GM18868 (cell line): Measurements from ENCODE around the gene OR51B5.
"Not testable (repeated sequence)": the region's sequence is repeated elsewhere in the genome, so short reads cannot be mapped to it uniquely, and the experiment has no call there.

Source experiments
- ATAC-seq: cut with Tn5 transposase; IDR thresholded peaks from one replicate; pipeline ENCODE4 v1.9.1; 2021; ENCODE audit warnings: mild to moderate bottlenecking, moderate library complexity; ENCODE audit not compliant: unreplicated experiment

The OR51B5 gene

DNA sequence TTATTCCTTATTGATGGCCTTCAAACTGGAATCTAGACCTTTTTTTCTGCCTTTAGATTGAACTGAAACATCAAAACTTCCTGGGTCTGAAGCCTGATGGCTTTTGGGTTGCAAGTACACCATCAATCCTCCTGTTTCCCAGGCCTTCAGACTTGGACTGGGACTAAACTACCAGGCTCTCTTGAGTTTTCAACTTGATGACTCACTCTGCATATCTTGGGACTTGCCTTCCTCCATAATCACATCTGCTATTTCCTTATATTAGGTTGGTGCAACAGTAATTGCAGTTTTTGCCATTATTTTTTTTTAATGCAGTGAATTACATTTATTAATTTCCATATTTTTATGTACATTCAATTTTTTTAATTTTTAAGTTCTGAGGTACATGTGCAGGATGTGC is 7.0 kb downstream of the OR51B5 start:
- no peak for ATAC-seq

DNA sequence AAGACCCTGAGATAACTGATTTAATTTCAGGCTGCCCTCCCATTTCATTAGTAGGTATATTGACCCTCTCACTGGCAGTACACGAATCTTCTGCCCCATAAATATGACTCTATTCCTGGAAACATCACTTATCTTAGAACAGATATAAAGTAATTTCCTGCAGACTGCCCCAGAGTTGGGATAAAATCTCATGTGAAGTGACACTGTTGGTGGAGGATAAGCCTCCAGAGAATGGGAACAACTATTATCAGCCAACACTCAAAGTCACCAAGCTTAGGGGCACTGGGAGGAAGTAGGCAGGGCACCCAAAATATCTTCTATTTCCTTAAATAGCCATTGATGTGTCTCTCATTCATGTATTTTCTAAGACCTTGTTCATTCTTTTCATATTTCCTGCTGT is 8.2 kb downstream of the OR51B5 start:
- ATAC-seq: no peak

- no peak for ATAC-seq
Observed at GRCh38 chr11:5324197-5324596, 19.1 kb downstream of the OR51B5 start, which contains the start of gene OR51B2. Gene OR51B2 (minus strand): TSS chr11:5324297. CDS start chr11:5324297, 0 bp downstream.

DNA sequence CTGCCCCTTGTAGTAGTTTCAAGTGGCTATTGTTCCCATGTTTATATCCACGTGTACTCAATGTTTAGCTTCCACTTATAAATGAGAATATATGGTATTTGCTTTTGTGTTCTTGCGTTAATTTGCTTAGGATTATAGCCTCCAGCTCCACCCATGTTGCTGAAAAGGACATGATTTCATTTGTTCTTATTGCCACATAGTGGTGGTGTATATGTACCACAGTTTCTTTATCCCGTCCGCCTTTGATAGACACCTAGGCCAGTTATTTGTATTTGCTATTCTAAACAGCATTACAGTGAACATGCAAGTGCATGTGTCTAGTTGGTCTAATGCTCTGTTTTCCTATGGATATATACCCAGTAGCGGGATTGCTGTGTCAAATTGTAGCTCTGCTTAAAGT is 26.0 kb downstream of the OR51B5 start:
- ATAC-seq: no peak

- ATAC-seq: not testable (repeated sequence)
Observed at GRCh38 chr11:5313326-5314023, 29.8 kb downstream of the OR51B5 start.

DNA sequence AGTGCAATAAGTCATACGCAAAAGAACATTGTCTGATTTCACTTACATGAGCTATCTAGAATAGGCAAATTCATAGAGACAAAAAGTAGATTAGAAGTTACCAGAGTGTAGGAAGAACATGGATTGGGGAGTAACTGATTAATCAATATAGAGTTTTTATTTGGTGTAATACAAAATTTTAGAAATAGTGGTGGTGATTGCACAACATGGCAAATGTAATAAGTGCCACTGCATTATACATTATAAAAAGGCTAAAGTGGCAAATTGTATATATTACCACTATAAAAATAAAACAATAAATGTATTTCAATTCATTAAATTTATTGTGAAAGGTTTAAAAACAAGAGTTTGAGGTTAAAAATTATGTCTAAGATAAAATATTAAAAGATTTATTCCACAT is 32.9 kb downstream of the OR51B5 start:
- ATAC-seq: no peak

DNA sequence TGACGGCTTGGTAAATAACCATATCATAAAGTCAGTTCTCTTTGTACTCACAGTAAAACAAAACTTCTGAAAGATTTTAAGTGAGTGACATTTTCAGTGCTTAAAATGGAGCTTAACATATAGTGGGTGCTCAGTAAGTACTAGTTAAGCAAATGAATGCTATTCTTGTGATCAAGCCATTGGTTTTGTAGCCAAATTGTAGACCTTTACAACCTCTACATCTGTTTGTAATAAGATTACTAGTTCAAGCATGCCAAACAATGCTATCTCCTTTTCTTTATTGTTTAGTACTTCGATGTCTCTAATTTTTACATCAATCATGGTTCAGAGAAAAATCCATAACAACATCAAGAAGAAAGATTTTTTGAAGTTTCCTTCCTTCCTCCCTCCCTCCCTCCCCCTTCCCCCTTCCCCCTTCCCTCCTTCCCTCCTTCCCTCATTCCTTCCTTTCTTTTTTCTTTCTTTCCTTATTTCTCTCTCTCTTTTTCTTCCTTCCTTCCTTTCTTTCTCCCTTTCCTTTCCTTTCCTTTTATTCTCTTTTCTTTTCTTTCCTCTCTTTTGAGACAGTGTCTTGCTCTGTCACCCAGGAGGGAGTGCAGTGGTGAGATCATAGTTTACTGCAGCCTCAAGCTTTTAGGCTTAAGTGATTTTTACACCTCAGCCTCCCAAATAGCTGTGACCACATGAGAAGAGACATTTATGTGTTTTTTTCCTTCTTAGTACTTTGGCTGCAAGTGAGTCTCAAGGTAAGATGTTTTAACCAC is 35.9 kb downstream of the OR51B5 start:
- ATAC-seq: no peak

- no peak for ATAC-seq
Observed at GRCh38 chr11:5304046-5304445, 39.3 kb downstream of the OR51B5 start.

DNA sequence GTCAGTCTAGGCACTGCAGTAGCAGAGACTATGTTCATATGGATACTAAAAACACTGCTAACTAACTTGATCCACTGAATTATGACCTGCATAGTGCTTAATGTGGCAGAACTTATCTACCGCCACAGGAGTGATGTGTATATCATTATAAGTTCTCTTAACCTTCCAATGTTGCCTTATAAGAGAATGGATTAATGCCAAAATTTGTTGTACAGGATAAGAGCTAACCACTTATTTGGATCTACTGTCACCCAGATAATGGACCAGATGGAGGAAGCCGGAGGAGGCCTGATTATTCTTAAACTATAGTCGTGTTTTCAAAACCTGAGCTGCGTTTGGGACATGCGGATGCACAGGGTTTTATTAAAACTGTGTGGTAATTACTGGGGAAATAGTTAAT is 39.7 kb downstream of the OR51B5 start:
- ATAC-seq: no peak

DNA sequence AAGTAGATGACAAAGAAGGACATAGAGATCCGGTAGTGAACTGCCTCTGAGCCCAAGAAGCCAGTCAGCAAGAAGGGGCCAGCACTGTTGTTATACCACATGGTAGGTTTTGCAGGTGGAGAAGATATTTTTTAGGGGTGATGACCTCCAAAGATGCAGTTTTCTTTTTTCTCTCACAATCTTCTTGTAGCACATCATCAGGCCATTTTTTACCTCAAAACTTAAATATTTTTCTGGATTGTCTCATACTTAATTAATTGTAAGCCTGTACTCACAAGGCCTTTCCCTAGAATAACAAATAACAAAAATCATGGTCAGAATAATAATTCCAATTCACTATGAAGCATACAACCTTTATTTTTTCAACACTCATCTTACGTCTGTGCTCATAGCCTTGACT is 41.5 kb downstream of the OR51B5 start, which contains the start of gene OR51B4:
Gene OR51B4, minus strand, starts transcription at position 101 of the 400 bp plus-strand sequence. Its CDS starts 0 bp downstream, at position 101.
- ATAC-seq: no peak

- no peak for ATAC-seq
Observed at GRCh38 chr11:5300251-5300650, 43.1 kb downstream of the OR51B5 start.

- ATAC-seq: no peak
Observed at GRCh38 chr11:5298451-5298850, 44.9 kb downstream of the OR51B5 start.

DNA sequence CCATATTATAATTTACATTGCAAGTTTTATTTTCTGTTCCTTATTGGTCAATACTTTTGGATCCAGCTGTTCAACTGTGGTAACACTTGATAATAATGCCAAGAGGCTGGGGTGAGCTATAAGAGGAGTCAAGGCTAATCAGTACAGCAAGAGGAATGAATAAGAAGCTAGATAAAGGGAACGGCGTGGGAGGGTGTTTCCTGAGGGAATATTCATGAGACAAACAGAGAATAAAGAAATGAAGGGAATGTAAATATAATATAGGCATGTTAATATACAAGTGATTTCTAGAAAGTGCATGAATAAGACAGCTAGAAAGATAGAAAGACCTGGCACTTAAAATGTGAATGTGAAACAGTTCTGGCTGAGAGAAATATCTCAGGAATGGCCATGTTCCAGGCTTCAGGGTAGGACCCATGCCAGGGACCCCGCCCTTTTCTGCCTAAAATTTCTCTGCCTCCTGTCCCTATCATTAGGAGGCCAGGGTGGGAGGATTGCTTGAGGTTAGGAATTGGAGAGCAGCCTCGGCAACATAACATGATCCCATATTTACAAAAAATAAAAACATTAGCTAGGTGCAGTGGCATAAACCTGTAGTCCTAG is 45.5 kb downstream of the OR51B5 start:
- no peak for ATAC-seq

- not testable (repeated sequence) for ATAC-seq
Observed at GRCh38 chr11:5294342-5294995, 48.9 kb downstream of the OR51B5 start.

- no peak for ATAC-seq
Observed at GRCh38 chr11:5293028-5293427, 50.3 kb downstream of the OR51B5 start.
